ENCODE measurements around the gene GRM4. TPM values are rescaled to one million over a fixed set of nuclear protein-coding genes. Genes with fewer than 3 reads are reported as not detected.

The GRM4 gene
- total and polyA plus RNA-seq, 2 experiments from 2014 or later, result 0.10 to 0.22 TPM

- in situ Hi-C loops (cut with MboI), result no loop called here
- Histone ChIP-seq H3K9me3 (ENCODE audit: low read depth) (no peaks in the 10 kb centered on the region), H4K20me1 (ENCODE audit: insufficient read depth) (no peaks in the 10 kb centered on the region), H2AFZ (no peak overlapping the region), H3K36me3 (ENCODE audit: low read depth) (no peaks in the 10 kb centered on the region), H3K9ac (no peak overlapping the region), H3K4me3 (no peak overlapping the region), H3F3A (ENCODE audit: insufficient read depth) (no peaks in the 10 kb centered on the region), H3K4me1 (ENCODE audit: insufficient read depth) (no peaks in the 10 kb centered on the region), H3K27ac (no peak overlapping the region), H3K9me2 (ENCODE audit: insufficient read depth) (no peaks in the 10 kb centered on the region), H3K4me2 (ENCODE audit: unreplicated experiment) (no peak overlapping the region), H3K79me2 (ENCODE audit: insufficient read depth) (no peaks in the 10 kb centered on the region), H3K27me3 (replicated peaks; ENCODE audit: insufficient read depth) (peaks cover 11% of the 10 kb centered on the region)
- DNase-seq, result no peak
- no peak for TF ChIP-seq EZH2 (IDR thresholded peaks at IDR 0.05; ENCODE audit: insufficient read depth, poor library complexity, severe bottlenecking)
- TF ChIP-seq EZH2phosphoT487 (IDR thresholded peaks at IDR 0.05; ENCODE audit: insufficient read depth, low read depth), result no peak
- 87 to 93% methylated on average over 7 of the region's 7 CpGs for WGBS, 2 experiments (ENCODE audit: low coverage in 1 of 2, low lambda C conversion rate in 2 of 2, missing lambda C conversion rate in 2 of 2)
These were observed 164.5 kb downstream of the GRM4 start for GRCh38 chr6:33981421-33981820.

- H3K27me3 ChIP-seq (replicated peaks; ENCODE audit: insufficient read depth), result peaks cover 15% of the 10 kb centered on the region
- no peak for DNase-seq
- H3K27ac ChIP-seq, result no peak overlapping the region
- TF ChIP-seq EZH2phosphoT487 (IDR thresholded peaks at IDR 0.05; ENCODE audit: insufficient read depth, low read depth) (no peak), EZH2 (IDR thresholded peaks at IDR 0.05; ENCODE audit: insufficient read depth, poor library complexity, severe bottlenecking) (no peak)
- H3K9me3 ChIP-seq (ENCODE audit: low read depth), result no peaks in the 10 kb centered on the region
- 77 to 79% methylated on average over 25 of the region's 25 CpGs for WGBS, 2 experiments (ENCODE audit: low coverage in 1 of 2, low lambda C conversion rate in 2 of 2, missing lambda C conversion rate in 2 of 2)
- in situ Hi-C loops (cut with MboI), result no loop called here
- H3F3A ChIP-seq (ENCODE audit: insufficient read depth), result no peaks in the 10 kb centered on the region
- H4K20me1 ChIP-seq (ENCODE audit: insufficient read depth), result no peaks in the 10 kb centered on the region
- H3K4me1 ChIP-seq (ENCODE audit: insufficient read depth), result no peaks in the 10 kb centered on the region
- H3K9ac ChIP-seq, result no peak overlapping the region
- H3K4me3 ChIP-seq, result no peak overlapping the region
- no peaks in the 10 kb centered on the region for H3K9me2 ChIP-seq (ENCODE audit: insufficient read depth)
- no peak overlapping the region for H3K4me2 ChIP-seq (ENCODE audit: unreplicated experiment)
- H3K79me2 ChIP-seq (ENCODE audit: insufficient read depth), result no peaks in the 10 kb centered on the region
- H2AFZ ChIP-seq, result no peak overlapping the region
- no peaks in the 10 kb centered on the region for H3K36me3 ChIP-seq (ENCODE audit: low read depth)
These were observed 165.4 kb downstream of the GRM4 start for GRCh38 chr6:33980176-33981175.

- H3K79me2 ChIP-seq (ENCODE audit: insufficient read depth), result no peaks in the 10 kb centered on the region
- H3K4me2 ChIP-seq (ENCODE audit: unreplicated experiment), result no peak overlapping the region
- TF ChIP-seq EZH2phosphoT487 (IDR thresholded peaks at IDR 0.05; ENCODE audit: insufficient read depth, low read depth), result no peak
- TF ChIP-seq EZH2 (IDR thresholded peaks at IDR 0.05; ENCODE audit: insufficient read depth, poor library complexity, severe bottlenecking), result no peak
- 36% methylated on average over 4 of the region's 4 CpGs for WGBS, 2 experiments (ENCODE audit: low coverage in 1 of 2, low lambda C conversion rate in 2 of 2, missing lambda C conversion rate in 2 of 2)
- H3K4me1 ChIP-seq (ENCODE audit: insufficient read depth), result no peaks in the 10 kb centered on the region
- peaks cover 21% of the 10 kb centered on the region for H3K27me3 ChIP-seq (replicated peaks; ENCODE audit: insufficient read depth)
- in situ Hi-C loops (cut with MboI), result no loop called here
- no peaks in the 10 kb centered on the region for H3K9me3 ChIP-seq (ENCODE audit: low read depth)
- no peak overlapping the region for H3K9ac ChIP-seq
- no peaks in the 10 kb centered on the region for H4K20me1 ChIP-seq (ENCODE audit: insufficient read depth)
- H2AFZ ChIP-seq, result no peak overlapping the region
- H3K4me3 ChIP-seq, result no peak overlapping the region
- no peak for DNase-seq
- no peaks in the 10 kb centered on the region for H3K9me2 ChIP-seq (ENCODE audit: insufficient read depth)
- H3K36me3 ChIP-seq (ENCODE audit: low read depth), result no peaks in the 10 kb centered on the region
- H3K27ac ChIP-seq, result no peak overlapping the region
- no peaks in the 10 kb centered on the region for H3F3A ChIP-seq (ENCODE audit: insufficient read depth)
These were observed 166.1 kb downstream of the GRM4 start for GRCh38 chr6:33979750-33980149.

- H3K36me3 ChIP-seq (ENCODE audit: low read depth), result no peaks in the 10 kb centered on the region
- H3K4me1 ChIP-seq (ENCODE audit: insufficient read depth), result no peaks in the 10 kb centered on the region
- H2AFZ ChIP-seq, result no peak overlapping the region
- no peak overlapping the region for H3K27ac ChIP-seq
- H3K9me3 ChIP-seq (ENCODE audit: low read depth), result no peaks in the 10 kb centered on the region
- peaks cover 32% of the 10 kb centered on the region for H3K27me3 ChIP-seq (replicated peaks; ENCODE audit: insufficient read depth)
- H4K20me1 ChIP-seq (ENCODE audit: insufficient read depth), result no peaks in the 10 kb centered on the region
- no peak for TF ChIP-seq EZH2 (IDR thresholded peaks at IDR 0.05; ENCODE audit: insufficient read depth, poor library complexity, severe bottlenecking)
- no peaks in the 10 kb centered on the region for H3F3A ChIP-seq (ENCODE audit: insufficient read depth)
- 75 to 79% methylated on average over 15 to 16 of the region's 16 CpGs for WGBS, 2 experiments (ENCODE audit: low coverage in 1 of 2, low lambda C conversion rate in 2 of 2, missing lambda C conversion rate in 2 of 2)
- no peak overlapping the region for H3K4me2 ChIP-seq (ENCODE audit: unreplicated experiment)
- no peak overlapping the region for H3K9ac ChIP-seq
- no peaks in the 10 kb centered on the region for H3K9me2 ChIP-seq (ENCODE audit: insufficient read depth)
- no peak overlapping the region for H3K4me3 ChIP-seq
- H3K79me2 ChIP-seq (ENCODE audit: insufficient read depth), result no peaks in the 10 kb centered on the region
- no peak for DNase-seq
- in situ Hi-C loops (cut with MboI), result no loop called here
These were observed 167.3 kb downstream of the GRM4 start for GRCh38 chr6:33978412-33979150.
